Heart left ventricle (tissue), 16 donors: ENCODE results near the gene COL15A1. TPM values are rescaled to one million over a fixed set of nuclear protein-coding genes. Genes with fewer than 3 reads are reported as not detected.

Experiments
- ATAC-seq, 4 donors: fragments of 200-7000 bp; cut with Tn5 transposase; one replicate each; pipeline ENCODE4 v1.9.1; 2020 to 2022; ENCODE audit warnings: moderate library complexity in 4 of 4, mild to moderate bottlenecking in 3 of 4, moderate number of reproducible peaks in 1 of 4
- DNase-seq, 5 donors: peaks; one replicate each; pipeline ENCODE4 v3.0.0-alpha.2; 2020
- H3K27ac ChIP-seq, 12 donors: fragments of 200-600 bp; sonication (generic) in 4 of 12; one replicate each; pipeline versions ENCODE4 v1.5.0 to v1.8.0; 2016 to 2022; ENCODE audit warnings: mild to moderate bottlenecking in 2 of 12
- H3K27me3 ChIP-seq, 9 donors: fragments of 200-600 bp; sonication (generic) in 2 of 9; one replicate each; pipeline versions ENCODE4 v1.5.1 to v1.8.0; 2016 to 2022; ENCODE audit warnings: mild to moderate bottlenecking in 3 of 9
- H3K36me3 ChIP-seq, 9 donors: fragments of 200-600 bp; sonication (generic) in 2 of 9; one replicate each; pipeline versions ENCODE4 v1.5.0 to v1.8.0; 2018 to 2022; ENCODE audit warnings: mild to moderate bottlenecking in 2 of 9
- H3K4me1 ChIP-seq, 12 donors: fragments of 200-600 bp; sonication (generic) in 4 of 12; one replicate each; pipeline versions ENCODE4 v1.5.0 to v1.8.0; 2016 to 2022; ENCODE audit warnings: mild to moderate bottlenecking in 3 of 12
- H3K4me3 ChIP-seq, 12 donors: fragments of 200-600 bp; sonication (generic) in 4 of 12; one replicate each; pipeline versions ENCODE4 v1.5.0 to v1.8.0; 2017 to 2022; ENCODE audit warnings: mild to moderate bottlenecking in 9 of 12, moderate library complexity in 4 of 12
- H3K9me3 ChIP-seq, 12 donors: fragments of 200-600 bp; sonication (generic) in 4 of 12; one replicate each; pipeline versions ENCODE4 v1.5.0 to v1.8.0; 2016 to 2022; ENCODE audit warnings: mild to moderate bottlenecking in 1 of 12
- POLR2A ChIP-seq, 2 donors: fragments of 450-650 bp; IDR thresholded peaks; one replicate each; pipeline ENCODE4 v1.6.1; 2017; ENCODE audit warnings: antibody characterized with exemption in 2 of 2, mild to moderate bottlenecking in 2 of 2, moderate library complexity in 2 of 2
- WGBS, 4 donors: extraction: QIAGEN DNeasy Blood & Tissue Kit in 2 of 4; methylation state at CpG; one replicate each; pipeline versions ENCODE4 v1.1.5 to v1.1.7; 2013 to 2018; 5-methylcytosine and 5-hydroxymethylcytosine counted together
- intact Hi-C, 10 donors: fragments of 100-400 bp; cut with DNase I; formaldehyde crosslinking; loops; one replicate each; pipeline versions ENCODE4 v1.11.1 to v1.14.2; 2022
- polyA plus RNA-seq, 2 donors: library from polyadenylated mRNA; stranded (reverse); fragments of 200-250 nt; gene quantifications; one replicate each; pipeline ENCODE4 v1.2.3, GENCODE V29; 2013
- total RNA-seq, 9 donors: library from RNA; depleted of rRNA in 2 of 9; stranded (reverse); fragments of >200 nt in 2 of 9; fragmentation: NEBNext Ultra II Directional in 3 of 9; extraction: Animal tissue kit (Norgen Biotek cat#: 25700) in 3 of 9; gene quantifications; one replicate each; pipeline versions ENCODE4 v1.1.0 to v1.2.4, GENCODE V29; 2016 to 2023
- TF ChIP-seq, protein P1 (sequence below), 12 donors: fragments of 200-600 bp; sonication (generic) in 4 of 12; IDR thresholded peaks; one replicate each; pipeline versions ENCODE4 v1.5.0 to v1.8.0; 2018 to 2022; ENCODE audit warnings: antibody characterized with exemption in 12 of 12, mild to moderate bottlenecking in 5 of 12
- donor health status: ischemic (EF 13 %, LVEDD 7.1; RV severe dilation, severe dysfunction).
- donor health status: healthy with polysubstance abuse.
- donor health status: DM: no; HTN: yes; CAD: no.
- donor health status: DM: no; HTN: no; CAD: no.
- donor health status: ischemic (EF 25% LVEDD 6.9; RV normal size, moderate dysfunction).
- donor health status: ischemic (EF 25% LVEDD 5.7; RV mildly dilated, moderate dysfunction).
- donor health status: healthy.
- donor health status: DM: yes; HTN: yes; CAD: no.
- donor health status: ischemic (EF 35%, LVEDD 5.7; RV mildly dilated, moderate dysfunction).
- donor health status: nonischemic (EF 11% LVEDD 7.7; RV severe dilation, severe dysfunction).
- donor health status: DM: yes; HTN: yes; CAD: no.
- donor health status: PGD.
- donor health status: ischemic (EF 29% LVEDD 5.4; RV normal size, mild dysfunction).
- donor health status: nonischemic (EF 23%, LVEDD 6.1; RV moderate dilation, normal function).

COL15A1 gene
- total and polyA plus RNA-seq, 11 donors = 12.4 to 81.0 (median 38.8) TPM

DNA sequence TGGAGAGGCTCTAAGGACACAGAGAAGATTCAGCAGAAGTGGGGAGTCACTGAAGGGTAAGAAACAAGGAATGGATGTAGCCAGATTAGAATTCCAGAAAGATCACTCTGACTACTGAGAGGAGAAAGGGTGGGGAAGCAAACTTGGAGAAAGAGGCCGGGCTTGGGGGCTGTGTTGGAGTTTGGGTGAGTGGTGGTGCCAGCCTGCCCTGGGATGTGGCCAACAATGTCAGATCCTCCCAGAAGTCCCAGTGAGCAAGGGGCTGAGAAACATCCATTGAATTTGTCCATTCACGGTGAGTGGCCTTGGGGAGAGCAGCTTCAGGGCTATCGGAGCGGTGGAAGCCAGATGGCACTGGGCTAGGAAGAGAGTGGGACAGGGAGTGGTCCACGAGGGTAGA, 60.4 kb downstream of the COL15A1 start:
- DNase-seq (no peak), ATAC-seq (no peak)
- Histone ChIP-seq H3K4me3 (no peak overlapping the region), H3K27ac (no peak overlapping the region), H3K27me3 (no peaks in the 10 kb centered on the region), H3K9me3 (no peaks in the 10 kb centered on the region), H3K36me3 (peaks cover 0 to 95% (median 21%) of the 10 kb centered on the region in 9 donors), H3K4me1 (peaks cover 0 to 23% (median 13%) of the 10 kb centered on the region in 12 donors)
- TF ChIP-seq POLR2A (IDR thresholded peaks at IDR 0.05) = no peak
- TF ChIP-seq, protein P1, sequence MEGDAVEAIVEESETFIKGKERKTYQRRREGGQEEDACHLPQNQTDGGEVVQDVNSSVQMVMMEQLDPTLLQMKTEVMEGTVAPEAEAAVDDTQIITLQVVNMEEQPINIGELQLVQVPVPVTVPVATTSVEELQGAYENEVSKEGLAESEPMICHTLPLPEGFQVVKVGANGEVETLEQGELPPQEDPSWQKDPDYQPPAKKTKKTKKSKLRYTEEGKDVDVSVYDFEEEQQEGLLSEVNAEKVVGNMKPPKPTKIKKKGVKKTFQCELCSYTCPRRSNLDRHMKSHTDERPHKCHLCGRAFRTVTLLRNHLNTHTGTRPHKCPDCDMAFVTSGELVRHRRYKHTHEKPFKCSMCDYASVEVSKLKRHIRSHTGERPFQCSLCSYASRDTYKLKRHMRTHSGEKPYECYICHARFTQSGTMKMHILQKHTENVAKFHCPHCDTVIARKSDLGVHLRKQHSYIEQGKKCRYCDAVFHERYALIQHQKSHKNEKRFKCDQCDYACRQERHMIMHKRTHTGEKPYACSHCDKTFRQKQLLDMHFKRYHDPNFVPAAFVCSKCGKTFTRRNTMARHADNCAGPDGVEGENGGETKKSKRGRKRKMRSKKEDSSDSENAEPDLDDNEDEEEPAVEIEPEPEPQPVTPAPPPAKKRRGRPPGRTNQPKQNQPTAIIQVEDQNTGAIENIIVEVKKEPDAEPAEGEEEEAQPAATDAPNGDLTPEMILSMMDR (IDR thresholded peaks at IDR 0.05) = no peak
- 93 to 96% (median 94%) methylated on average over 5 of the region's 5 CpGs for WGBS, 4 donors
- intact Hi-C loops = loop anchor here in 7 of 10 donors (5.0 to 10.0 kb wide), 4 partner anchors 101 to 157 kb away; partner anchors contain the start of gene TGFBR1 (in 1 of the 7)

DNA sequence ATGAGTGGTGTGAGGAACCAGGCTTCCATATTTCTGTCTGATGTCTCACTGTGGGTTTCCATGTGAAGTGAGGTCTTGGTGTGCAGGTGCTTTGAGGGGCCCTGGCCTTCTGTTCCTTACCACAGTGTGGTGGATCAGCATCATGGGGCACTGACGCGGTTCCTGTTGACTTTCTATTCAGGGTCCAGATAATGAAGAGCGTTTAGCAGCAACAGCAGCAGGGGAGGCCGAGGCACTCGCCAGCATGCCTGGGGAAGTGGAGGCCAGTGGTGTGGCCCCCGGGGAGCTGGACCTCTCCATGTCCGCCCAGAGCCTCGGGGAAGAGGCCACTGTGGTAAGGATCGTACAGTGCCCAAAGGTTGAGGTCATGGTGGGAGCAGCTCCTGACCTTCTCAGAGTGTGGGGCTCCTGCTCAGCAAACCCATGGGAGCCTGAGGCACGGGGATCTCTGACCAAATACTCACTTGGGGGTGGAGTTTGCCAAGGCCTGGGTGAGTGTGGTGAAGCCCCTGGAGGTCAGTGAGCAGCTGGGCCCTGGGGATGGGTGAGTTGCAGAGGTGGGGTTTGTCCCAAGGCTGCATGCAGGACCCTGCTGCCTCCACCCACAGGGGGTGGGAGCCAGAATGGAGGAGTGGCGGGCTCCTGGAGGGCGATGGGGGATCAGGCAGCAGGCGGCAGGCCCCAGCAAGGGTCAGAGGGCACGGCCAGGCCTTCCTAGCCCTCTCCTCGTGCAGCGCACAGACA, 61.2 kb downstream of the COL15A1 start:
- Histone ChIP-seq H3K27me3 (no peaks in the 10 kb centered on the region), H3K9me3 (peaks cover 0 to under 1% (median 0%) of the 10 kb centered on the region in 12 donors), H3K27ac (no peak overlapping the region), H3K4me3 (no peak overlapping the region), H3K36me3 (peaks cover 0 to 98% (median 21%) of the 10 kb centered on the region in 9 donors), H3K4me1 (peaks cover 0 to 15% (median 8%) of the 10 kb centered on the region in 12 donors)
- DNase-seq = no peak
- WGBS, 4 donors = 92 to 94% (median 93%) methylated on average over 15 to 16 of the region's 16 CpGs
- ATAC-seq = peak in 1 of 4 donors; percentile 13
- TF ChIP-seq POLR2A (IDR thresholded peaks at IDR 0.05) = no peak
- TF ChIP-seq, protein P1 (IDR thresholded peaks at IDR 0.05) = no peak
- intact Hi-C loops = loop anchor here in 7 of 10 donors (5.0 to 10.0 kb wide), 4 partner anchors 100 to 158 kb away; partner anchors contain the start of gene TGFBR1 (in 1 of the 7)

DNA sequence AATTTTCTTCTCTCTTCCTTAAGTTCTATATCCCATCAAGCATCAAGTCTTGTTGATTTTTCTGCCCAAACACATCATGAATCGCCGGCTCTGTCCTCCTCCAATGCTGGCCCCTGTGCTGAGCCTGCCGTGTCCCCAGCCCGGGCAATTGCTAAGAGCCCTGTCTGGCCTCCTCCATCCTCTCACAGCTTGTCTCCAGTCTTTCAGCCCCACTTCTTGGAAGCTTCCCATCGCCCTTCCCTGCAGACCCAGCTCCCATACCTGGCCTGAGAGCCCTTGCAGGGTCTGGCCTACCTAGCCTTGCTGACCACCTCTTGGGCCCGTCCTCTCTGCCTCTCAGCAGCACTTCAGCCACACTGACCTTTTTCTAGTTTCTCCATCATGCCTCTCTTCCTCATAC, 61.9 kb downstream of the COL15A1 start:
- Histone ChIP-seq H3K27me3 (no peaks in the 10 kb centered on the region), H3K9me3 (peaks cover 0 to 8% (median under 1%) of the 10 kb centered on the region in 12 donors), H3K27ac (no peak overlapping the region), H3K4me3 (no peak overlapping the region), H3K36me3 (peaks cover 0 to 98% (median 28%) of the 10 kb centered on the region in 9 donors), H3K4me1 (peaks cover 0 to 10% (median 2%) of the 10 kb centered on the region in 12 donors)
- intact Hi-C loops = loop anchor here in 1 of 10 donors (10.0 kb wide), 1 partner anchor 99 kb away; the partner anchor contains the start of gene TGFBR1
- TF ChIP-seq POLR2A (IDR thresholded peaks at IDR 0.05) = no peak
- TF ChIP-seq, protein P1 (IDR thresholded peaks at IDR 0.05) = no peak
- ATAC-seq (peak in 1 of 4 donors; percentile 28), DNase-seq (no peak)
- 94 to 96% (median 95%) methylated on average over 6 of the region's 6 CpGs for whole genome bisulfite sequencing, 4 donors

DNA sequence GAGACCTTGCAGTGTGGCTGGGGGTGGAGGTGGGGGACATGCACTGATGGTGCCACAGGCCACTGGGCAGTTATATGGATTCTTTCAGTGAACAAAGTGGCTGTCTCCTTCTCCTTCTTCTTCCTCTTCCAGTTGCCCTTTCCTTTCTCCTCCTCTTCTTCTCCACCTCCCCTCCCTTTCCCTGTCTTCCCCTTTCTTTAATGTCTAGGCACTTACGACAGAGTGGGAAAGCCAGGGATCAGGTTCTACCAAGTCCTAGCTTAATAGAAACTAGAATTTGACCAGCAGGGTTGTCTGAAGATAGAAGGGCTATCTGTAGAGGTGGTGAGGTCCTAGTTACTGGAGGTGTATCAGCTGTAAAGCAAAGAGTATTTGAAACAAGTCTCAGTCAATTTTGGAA, 62.8 kb downstream of the COL15A1 start:
- Histone ChIP-seq H3K27me3 (no peaks in the 10 kb centered on the region), H3K4me1 (peaks cover 0 to 5% (median 0%) of the 10 kb centered on the region in 12 donors), H3K4me3 (no peak overlapping the region), H3K27ac (no peak overlapping the region), H3K36me3 (peaks cover 0 to 98% (median 26%) of the 10 kb centered on the region in 9 donors), H3K9me3 (peaks cover 0 to 16% (median 3%) of the 10 kb centered on the region in 12 donors)
- intact Hi-C loops = loop anchor here in 1 of 10 donors (10.0 kb wide), 1 partner anchor 98 kb away; the partner anchor contains the start of gene TGFBR1
- peak in 1 of 5 donors; percentile 21 for DNase-seq
- TF ChIP-seq, protein P1 (IDR thresholded peaks at IDR 0.05) = no peak
- TF ChIP-seq POLR2A (IDR thresholded peaks at IDR 0.05) = no peak
- ATAC-seq = peak in 1 of 4 donors; percentile 11
- 75 to 97% (median 90%) methylated on average over 1 of the region's 1 CpG for WGBS, 4 donors
